Activated CD4-positive, alpha-beta memory T cell treated with anti-CD3 and anti-CD28 coated beads for 36 hours (primary cell): ENCODE results near the gene ATP6V0E1. TPM values are rescaled to one million over a fixed set of nuclear protein-coding genes. Genes with fewer than 3 reads are reported as not detected.
A peak's percentile ranks its signal among the peaks of the same experiment; 100 is the strongest.
"Not testable (repeated sequence)": the region's sequence is repeated elsewhere in the genome, so short reads cannot be mapped to it uniquely, and the experiment has no call there.

Source experiments
- CTCF ChIA-PET: fragments of 350-600 bp; sonication (Branson Sonifier 250); formaldehyde crosslinking; loops from one replicate; lab custom pipeline; 2021; ENCODE audit warnings: antibody characterized with exemption, inconsistent platforms; lab: Charles Lee
- POLR2A ChIA-PET: fragments of 350-600 bp; sonication (Branson Sonifier 250); formaldehyde crosslinking; loops from one replicate; lab custom pipeline; 2021; ENCODE audit warnings: antibody characterized with exemption; lab: Charles Lee
- DNase-seq: peaks from one replicate; pipeline ENCODE4 v3.0.0-alpha.2; 2020
- H3K27ac Mint-ChIP-seq: one replicate; pipeline ENCODE4 v1.8.0; 2021; ENCODE audit warnings: mixed read lengths
- H3K27me3 Mint-ChIP-seq: one replicate; pipeline ENCODE4 v1.8.0; 2021; ENCODE audit warnings: mixed read lengths
- H3K36me3 Mint-ChIP-seq: one replicate; pipeline ENCODE4 v1.8.0; 2021; ENCODE audit warnings: mixed read lengths
- H3K4me1 Mint-ChIP-seq: one replicate; pipeline ENCODE4 v1.8.0; 2021; ENCODE audit warnings: low read depth, mixed read lengths
- H3K4me3 Mint-ChIP-seq: one replicate; pipeline ENCODE4 v1.8.0; 2021; ENCODE audit warnings: mild to moderate bottlenecking, mixed read lengths
- H3K9me3 Mint-ChIP-seq: one replicate; pipeline ENCODE4 v1.8.0; 2021; ENCODE audit warnings: mixed read lengths
- intact Hi-C: fragments of 100-400 bp; cut with micrococcal nuclease; formaldehyde crosslinking; loops from one replicate; pipeline ENCODE4 v1.15.1; 2023
- total RNA-seq, 2 experiments: library from RNA; stranded (reverse); gene quantifications; one replicate each; pipeline ENCODE4 v1.2.3, GENCODE V29; 2021

The ATP6V0E1 gene
- total RNA-seq, 2 experiments from 2014 or later: 116 to 121 TPM

DNA sequence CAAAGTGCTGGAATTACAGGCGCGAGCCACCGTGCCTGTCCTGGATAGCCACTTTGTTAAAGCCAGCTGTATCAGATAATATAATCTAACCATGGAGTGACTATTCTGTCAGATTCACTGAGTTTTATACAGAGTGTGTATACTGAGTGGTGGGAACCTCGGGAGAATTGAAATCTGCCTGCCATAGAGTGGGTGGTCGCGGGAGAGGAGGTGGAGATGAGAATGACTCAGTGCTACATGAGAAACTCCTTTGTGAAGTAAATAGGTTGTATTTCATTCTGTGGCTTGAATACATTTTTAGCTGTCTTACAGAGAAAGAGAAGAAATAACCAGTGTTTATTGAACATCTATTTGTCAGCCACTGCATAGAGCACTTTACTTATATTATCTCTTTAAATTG is 26.4 kb downstream of the ATP6V0E1 start:
- Mint-ChIP-seq H3K4me3 (no peak overlapping the region), H3K4me1 (peaks cover 47% of the 10 kb centered on the region), H3K36me3 (peaks cover 3% of the 10 kb centered on the region), H3K27me3 (no peaks in the 10 kb centered on the region), H3K9me3 (no peaks in the 10 kb centered on the region), H3K27ac (peak overlapping the region; percentile 46)
- intact Hi-C loops: no loop called here
- DNase-seq: peak; percentile 52
- CTCF ChIA-PET: interaction anchor here (1.1 to 1.2 kb wide), 2 partner anchors 26 to 37 kb away, joined by 3 to 4 read pairs; partner anchors contain the start of gene ATP6V0E1
- POLR2A ChIA-PET: interaction anchor here (1.0 kb wide), 1 partner anchor 25 kb away, joined by 4 read pairs; no protein-coding TSS in a partner anchor

DNA sequence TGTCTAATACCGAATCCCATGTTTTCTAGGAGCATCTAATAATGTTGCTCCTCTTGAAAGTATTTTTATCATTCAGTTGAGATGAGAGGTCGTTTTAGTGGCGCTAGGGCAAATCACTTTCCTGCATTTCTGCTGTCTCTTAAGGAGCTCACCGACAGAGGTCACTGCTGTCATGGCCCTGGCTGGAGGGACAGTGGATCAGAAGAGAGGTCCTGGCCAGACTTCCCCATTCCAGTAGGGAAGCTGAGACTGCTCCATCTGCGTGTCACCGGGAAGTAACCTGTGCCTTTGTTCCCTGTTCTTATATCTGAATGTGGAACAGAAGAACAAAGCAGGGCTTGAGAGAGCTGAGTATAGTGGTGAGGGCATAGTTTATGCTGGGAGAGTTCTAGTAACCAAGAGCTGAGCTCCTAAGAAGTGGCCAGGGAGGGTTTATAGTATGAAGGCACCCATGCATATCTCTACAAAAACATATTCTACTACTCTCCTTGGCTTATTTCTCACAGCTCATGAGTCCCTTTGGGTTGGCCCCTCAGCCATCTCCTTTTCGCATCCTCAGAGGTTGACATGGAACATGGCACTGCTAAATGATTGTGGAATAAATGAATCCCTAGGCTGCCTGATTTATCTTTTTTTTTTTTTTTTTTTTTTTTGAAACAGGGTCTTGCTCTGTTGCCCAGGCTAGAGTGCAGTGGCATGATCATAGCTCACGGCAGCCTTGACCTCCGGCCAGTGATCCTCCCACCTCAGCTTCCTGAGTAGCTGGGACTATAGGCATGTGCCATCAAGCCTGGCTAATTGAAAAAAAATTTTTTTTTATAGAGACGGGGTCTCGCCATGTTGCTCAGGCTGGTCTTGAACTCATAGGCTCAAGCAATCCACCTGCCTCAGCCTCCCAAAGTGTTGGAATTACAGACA is 27.2 kb downstream of the ATP6V0E1 start:
- Mint-ChIP-seq H3K4me1 (peaks cover 49% of the 10 kb centered on the region), H3K27ac (peak overlapping the region; percentile 47), H3K36me3 (peaks cover 3% of the 10 kb centered on the region), H3K4me3 (no peak overlapping the region), H3K27me3 (no peaks in the 10 kb centered on the region), H3K9me3 (no peaks in the 10 kb centered on the region)
- intact Hi-C loops: no loop called here
- no peak for DNase-seq
- ChIA-PET POLR2A (interaction anchor here (0.6 to 1.0 kb wide), 2 partner anchors 10 to 24 kb away, joined by 4 read pairs; no protein-coding TSS in a partner anchor), CTCF (interaction anchor here (0.6 to 1.2 kb wide), 4 partner anchors 27 to 952 kb away, joined by 3 to 4 read pairs (median 4); partner anchors contain the start of genes ATP6V0E1 and RPL26L1)

- intact Hi-C loops: no loop called here
- Mint-ChIP-seq H3K4me1 (peaks cover 53% of the 10 kb centered on the region), H3K9me3 (no peaks in the 10 kb centered on the region), H3K27me3 (no peaks in the 10 kb centered on the region), H3K27ac (no peak overlapping the region), H3K4me3 (no peak overlapping the region), H3K36me3 (peaks cover 3% of the 10 kb centered on the region)
- ChIA-PET POLR2A (no interaction called here), CTCF (interaction anchor here (0.6 to 1.2 kb wide), 3 partner anchors 53 to 953 kb away, joined by 3 to 5 read pairs (median 4); partner anchors contain the start of gene RPL26L1)
- DNase-seq: no peak
Observed at GRCh38 chr5:173011566-173011965, 28.0 kb downstream of the ATP6V0E1 start.

- POLR2A ChIA-PET: no interaction called here
- Mint-ChIP-seq H3K27me3 (no peaks in the 10 kb centered on the region), H3K27ac (no peak overlapping the region), H3K36me3 (peaks cover 6% of the 10 kb centered on the region), H3K4me1 (peaks cover 49% of the 10 kb centered on the region), H3K9me3 (no peaks in the 10 kb centered on the region), H3K4me3 (no peak overlapping the region)
- intact Hi-C loops: no loop called here
- CTCF ChIA-PET: interaction anchor here (0.8 to 1.2 kb wide), 2 partner anchors 23 to 129 kb away, joined by 3 to 5 read pairs; no protein-coding TSS in a partner anchor
- DNase-seq: no peak
Observed at GRCh38 chr5:173012882-173013281, 29.3 kb downstream of the ATP6V0E1 start.

GRCh38 chr5:173014671-173015070 is 31.1 kb downstream of the ATP6V0E1 start:
- no peaks in the 10 kb centered on the region for H3K27me3 Mint-ChIP-seq
- no peaks in the 10 kb centered on the region for H3K9me3 Mint-ChIP-seq
- peaks cover 8% of the 10 kb centered on the region for H3K36me3 Mint-ChIP-seq
- POLR2A ChIA-PET: no interaction called here
- CTCF ChIA-PET: no interaction called here
- no peak for DNase-seq
- intact Hi-C loops: no loop called here
- no peak overlapping the region for H3K4me3 Mint-ChIP-seq
- H3K4me1 Mint-ChIP-seq: peaks cover 46% of the 10 kb centered on the region
- no peak overlapping the region for H3K27ac Mint-ChIP-seq

DNA sequence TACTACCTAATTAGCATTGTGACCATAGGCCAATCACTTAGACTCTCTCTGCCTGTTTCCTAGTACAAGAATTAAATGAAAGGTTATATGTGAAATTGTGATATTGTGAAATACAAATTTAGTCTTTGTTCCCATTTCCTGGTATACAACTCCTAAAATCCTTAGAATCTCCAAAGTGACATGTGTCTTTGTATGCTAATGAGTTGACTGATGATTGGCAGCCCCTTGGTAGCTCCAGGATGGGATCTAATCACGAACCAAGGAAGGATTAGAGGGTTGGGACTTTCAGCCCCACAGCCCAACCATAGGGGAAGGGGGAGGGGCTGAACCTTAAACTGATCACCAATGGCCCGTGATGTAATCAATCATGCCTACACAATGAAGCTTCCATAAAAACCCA is 31.6 kb downstream of the ATP6V0E1 start:
- ChIA-PET POLR2A (no interaction called here), CTCF (interaction anchor here (1.4 kb wide), 1 partner anchor 130 kb away, joined by 3 read pairs; no protein-coding TSS in a partner anchor)
- intact Hi-C loops: no loop called here
- peaks cover 41% of the 10 kb centered on the region for H3K4me1 Mint-ChIP-seq
- DNase-seq: no peak
- no peak overlapping the region for H3K4me3 Mint-ChIP-seq
- H3K9me3 Mint-ChIP-seq: no peaks in the 10 kb centered on the region
- peaks cover 11% of the 10 kb centered on the region for H3K36me3 Mint-ChIP-seq
- H3K27me3 Mint-ChIP-seq: no peaks in the 10 kb centered on the region
- H3K27ac Mint-ChIP-seq: peak overlapping the region; percentile 74

DNA sequence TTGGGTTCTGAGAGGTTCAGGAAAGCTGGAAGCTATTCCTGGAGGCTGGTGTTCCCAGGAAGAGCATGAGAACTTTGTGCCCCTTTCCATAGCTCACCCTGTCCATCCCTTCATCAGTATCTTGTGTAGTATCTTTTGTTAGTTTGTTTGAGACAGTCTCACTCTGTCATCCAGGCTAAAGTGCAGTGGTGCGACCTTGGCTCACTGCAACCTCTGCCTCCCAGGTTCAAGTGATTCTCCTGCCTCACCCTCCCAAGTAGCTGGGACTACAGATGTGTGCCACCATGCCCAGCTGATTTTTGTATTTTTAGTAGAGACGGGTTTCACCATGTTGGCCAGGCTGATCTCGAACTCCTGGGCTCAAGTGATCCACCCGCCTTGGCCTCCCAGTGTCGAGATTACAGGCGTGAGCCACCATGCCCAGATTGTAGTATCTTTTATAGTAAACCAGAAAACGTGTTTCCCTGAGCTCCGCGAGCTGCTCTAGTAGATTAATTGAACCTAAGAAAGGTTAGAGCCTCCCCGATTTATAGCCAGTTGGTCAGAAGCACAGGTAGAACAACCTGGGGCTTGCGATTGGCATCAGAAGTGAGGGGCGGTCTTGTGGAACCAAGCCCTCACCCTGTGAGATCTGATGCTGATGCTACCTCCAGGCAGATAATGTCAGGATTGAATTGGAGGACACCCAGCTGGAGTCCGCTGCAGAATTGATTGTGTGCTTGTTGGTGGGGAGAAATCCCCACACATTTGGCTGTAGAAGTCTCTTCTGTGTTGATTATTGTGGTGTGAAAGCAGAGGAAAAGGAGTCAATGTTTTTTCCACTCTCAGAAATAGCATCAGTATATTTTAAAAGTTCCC is 32.3 kb downstream of the ATP6V0E1 start:
- POLR2A ChIA-PET: interaction anchor here (1.0 to 1.2 kb wide), 3 partner anchors 14 to 32 kb away, joined by 3 to 9 read pairs (median 4); partner anchors contain the start of gene ATP6V0E1

GRCh38 chr5:173016598-173017046 is 33.1 kb downstream of the ATP6V0E1 start:
- H3K4me3 Mint-ChIP-seq: no peak overlapping the region
- peaks cover 19% of the 10 kb centered on the region for H3K36me3 Mint-ChIP-seq
- H3K27ac Mint-ChIP-seq: peak overlapping the region; percentile 74
- H3K27me3 Mint-ChIP-seq: no peaks in the 10 kb centered on the region
- intact Hi-C loops: loop anchor here (1.0 to 2.0 kb wide), 3 partner anchors 14 to 33 kb away; partner anchors contain the start of gene ATP6V0E1
- DNase-seq: no peak
- H3K4me1 Mint-ChIP-seq: peaks cover 31% of the 10 kb centered on the region
- no peaks in the 10 kb centered on the region for H3K9me3 Mint-ChIP-seq
- CTCF ChIA-PET: interaction anchor here (1.1 to 1.4 kb wide), 3 partner anchors 18 to 244 kb away, joined by 3 to 4 read pairs (median 3); no protein-coding TSS in a partner anchor
- POLR2A ChIA-PET: interaction anchor here (0.6 to 1.2 kb wide), 4 partner anchors 15 to 44 kb away, joined by 3 to 9 read pairs (median 4); partner anchors contain the start of gene ATP6V0E1

More for the DNA sequence above, 32.3 kb downstream of the ATP6V0E1 start:
- Mint-ChIP-seq H3K4me1 (peaks cover 35% of the 10 kb centered on the region), H3K27ac (peak overlapping the region; percentile 74), H3K4me3 (no peak overlapping the region), H3K36me3 (peaks cover 12% of the 10 kb centered on the region), H3K9me3 (no peaks in the 10 kb centered on the region), H3K27me3 (no peaks in the 10 kb centered on the region)
- intact Hi-C loops: loop anchor here (1.0 to 2.0 kb wide), 3 partner anchors 13 to 33 kb away; partner anchors contain the start of gene ATP6V0E1
- CTCF ChIA-PET: interaction anchor here (1.1 to 1.4 kb wide), 3 partner anchors 19 to 243 kb away, joined by 3 to 4 read pairs (median 3); no protein-coding TSS in a partner anchor
- no peak for DNase-seq

DNA sequence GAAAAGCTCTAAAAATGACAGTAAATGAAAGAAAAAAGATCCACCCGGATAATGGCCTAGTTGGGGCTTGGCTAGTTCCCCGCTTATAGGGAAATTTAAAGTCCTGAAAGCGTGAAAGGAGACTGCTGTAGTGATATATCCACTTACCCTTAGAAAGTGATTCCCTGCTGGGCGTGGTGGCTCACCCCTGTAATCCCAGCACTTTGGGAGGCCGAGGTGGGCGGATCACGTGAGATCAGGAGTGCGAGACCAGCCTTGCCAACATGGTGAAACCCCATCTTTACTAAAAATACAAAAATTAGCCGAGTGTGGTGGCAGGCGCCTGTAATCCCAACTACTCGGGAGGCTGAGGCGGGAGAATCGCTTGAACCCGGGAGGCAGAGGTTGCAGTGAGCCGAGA is 33.5 kb downstream of the ATP6V0E1 start:
- Mint-ChIP-seq H3K4me1 (peaks cover 30% of the 10 kb centered on the region), H3K27ac (peak overlapping the region; percentile 74), H3K36me3 (peaks cover 20% of the 10 kb centered on the region)
- not testable (repeated sequence) for H3K4me3 Mint-ChIP-seq, H3K9me3 Mint-ChIP-seq, DNase-seq, H3K27me3 Mint-ChIP-seq
- POLR2A ChIA-PET: interaction anchor here (1.0 to 1.2 kb wide), 3 partner anchors 15 to 33 kb away, joined by 3 to 9 read pairs (median 4); partner anchors contain the start of gene ATP6V0E1
- intact Hi-C loops: loop anchor here (2.0 kb wide), 1 partner anchor 14 kb away; no protein-coding TSS in a partner anchor
- CTCF ChIA-PET: interaction anchor here (1.1 to 1.3 kb wide), 2 partner anchors 18 to 245 kb away, joined by 3 to 4 read pairs; no protein-coding TSS in a partner anchor

DNA sequence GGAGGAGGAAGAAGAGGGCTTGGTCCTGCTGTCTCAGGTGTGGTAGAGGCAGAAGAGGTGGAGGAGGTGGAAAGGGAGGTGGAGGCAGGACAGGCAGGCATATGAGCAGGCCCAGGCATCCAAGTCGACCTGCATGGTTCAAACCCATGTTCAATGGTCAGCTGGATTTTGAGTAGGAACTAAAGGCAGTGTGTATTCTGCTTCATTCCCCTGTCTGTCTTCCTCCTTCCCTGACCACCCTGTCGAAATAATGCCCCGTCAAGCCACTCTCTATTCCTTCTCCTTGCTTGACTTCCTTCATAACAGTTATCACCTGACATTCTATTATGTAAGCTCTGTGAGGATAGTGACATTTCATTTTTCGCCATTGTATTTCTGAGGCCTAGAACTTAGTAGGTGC is 34.8 kb downstream of the ATP6V0E1 start:
- no peak for DNase-seq
- Mint-ChIP-seq H3K27ac (peak overlapping the region; percentile 31), H3K36me3 (peaks cover 24% of the 10 kb centered on the region), H3K4me3 (no peak overlapping the region), H3K4me1 (peaks cover 30% of the 10 kb centered on the region), H3K9me3 (no peaks in the 10 kb centered on the region), H3K27me3 (no peaks in the 10 kb centered on the region)
- ChIA-PET CTCF (no interaction called here), POLR2A (no interaction called here)
- intact Hi-C loops: no loop called here

- H3K4me1 Mint-ChIP-seq: peaks cover 26% of the 10 kb centered on the region
- no peak overlapping the region for H3K4me3 Mint-ChIP-seq
- POLR2A ChIA-PET: no interaction called here
- CTCF ChIA-PET: no interaction called here
- intact Hi-C loops: no loop called here
- H3K36me3 Mint-ChIP-seq: peaks cover 31% of the 10 kb centered on the region
- H3K9me3 Mint-ChIP-seq: peaks cover 3% of the 10 kb centered on the region
- H3K27ac Mint-ChIP-seq: no peak overlapping the region
- H3K27me3 Mint-ChIP-seq: no peaks in the 10 kb centered on the region
- no peak for DNase-seq
Observed at GRCh38 chr5:173020154-173020581, 36.6 kb downstream of the ATP6V0E1 start.
